Measurements from ENCODE around the gene AKR7A3. TPM values are rescaled to one million over a fixed set of nuclear protein-coding genes. Genes with fewer than 3 reads are reported as not detected.

AKR7A3 gene
- total RNA-seq, 1 donor from 2014 or later: 0.20 TPM

DNA sequence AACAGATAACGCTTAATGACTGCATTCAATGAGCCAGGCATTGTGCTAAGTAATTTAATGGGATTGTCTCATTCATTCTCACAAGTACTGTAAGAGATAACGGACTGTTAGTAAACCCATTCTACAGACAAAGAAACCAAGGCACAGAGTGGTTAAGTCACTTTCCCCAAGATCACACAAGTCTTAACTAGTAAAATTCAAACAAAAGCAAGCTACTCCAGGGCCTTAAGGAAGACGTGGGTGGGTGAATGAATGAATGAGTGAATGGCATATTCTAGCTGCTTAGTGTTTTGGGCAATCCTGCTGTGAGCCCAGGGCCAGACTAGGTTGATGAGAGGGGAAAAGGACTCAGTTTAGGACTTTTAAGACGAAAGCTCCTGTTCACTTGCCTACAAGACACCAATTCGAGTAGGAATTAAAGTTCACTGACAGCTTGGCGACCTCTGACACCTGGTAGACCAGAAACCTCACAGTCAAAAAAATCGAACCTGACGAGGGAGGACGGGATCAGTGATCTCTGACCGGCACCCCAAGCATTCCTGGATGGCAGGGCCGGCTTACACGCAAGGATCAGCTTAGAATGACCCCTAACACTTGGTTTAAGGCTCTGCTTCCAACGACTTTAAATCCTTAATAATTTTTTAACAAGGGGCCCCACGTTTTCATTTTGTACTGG is 37.8 kb downstream of the AKR7A3 start:
- peak overlapping the region; percentile 97 for H3K27ac Mint-ChIP-seq (ENCODE audit: unreplicated experiment)
- H3K9ac ChIP-seq (ENCODE audit: low read length): peak overlapping the region; percentile 96
- H3K27me3 ChIP-seq (ENCODE audit: insufficient read depth, low read length): no peaks in the 10 kb centered on the region
- peaks cover 6% of the 10 kb centered on the region for H3K36me3 Mint-ChIP-seq (ENCODE audit: low read depth, unreplicated experiment)
- H3K27me3 Mint-ChIP-seq (ENCODE audit: low read depth, unreplicated experiment): no peaks in the 10 kb centered on the region
- peaks cover 24% of the 10 kb centered on the region for H3K4me1 ChIP-seq (ENCODE audit: insufficient read depth, low read length)
- TF ChIP-seq CTCF (IDR thresholded peaks at IDR 0.05; ENCODE audit: insufficient read depth, low read depth, low read length): no peak
- TF ChIP-seq EZH2 (IDR thresholded peaks at IDR 0.05; ENCODE audit: insufficient read depth, low read length): no peak
- H3K27ac ChIP-seq (ENCODE audit: low read depth, low read length): peak overlapping the region; percentile 97
- H3K4me1 Mint-ChIP-seq (ENCODE audit: low read depth, unreplicated experiment): peaks cover 19% of the 10 kb centered on the region
- FAIRE-seq: no peak
- H3K9me3 Mint-ChIP-seq (ENCODE audit: unreplicated experiment): no peaks in the 10 kb centered on the region
- peaks cover 5% of the 10 kb centered on the region for H3K36me3 ChIP-seq (ENCODE audit: insufficient read depth, low read length)
- H4K20me1 ChIP-seq (ENCODE audit: insufficient read depth, low read length): peaks cover 45% of the 10 kb centered on the region
- no peak for DNase-seq (ENCODE audit: low read depth)
- peak overlapping the region; percentile 90 for H3K4me2 ChIP-seq (ENCODE audit: low read length)
- H3K9me3 ChIP-seq (ENCODE audit: insufficient read depth, low read depth, low read length): no peaks in the 10 kb centered on the region
- H2AFZ ChIP-seq (ENCODE audit: low read depth, low read length): peak overlapping the region; percentile 93
- peaks cover 99% of the 10 kb centered on the region for H3K79me2 ChIP-seq (ENCODE audit: insufficient read depth, low read length)
- H3K4me3 Mint-ChIP-seq (ENCODE audit: unreplicated experiment): peak overlapping the region; percentile 97
- peak overlapping the region; percentile 99 for H3K4me3 ChIP-seq (ENCODE audit: insufficient read depth, low read depth, low read length)

- TF ChIP-seq CTCF (IDR thresholded peaks at IDR 0.05; ENCODE audit: insufficient read depth, low read depth, low read length) (peak; percentile 94), EZH2 (IDR thresholded peaks at IDR 0.05; ENCODE audit: insufficient read depth, low read length) (no peak)
- Histone ChIP-seq H3K36me3 (ENCODE audit: insufficient read depth, low read length) (peaks cover 63% of the 10 kb centered on the region), H3K27ac (ENCODE audit: low read depth, low read length) (no peak overlapping the region), H4K20me1 (ENCODE audit: insufficient read depth, low read length) (peaks cover 20% of the 10 kb centered on the region), H3K4me1 (ENCODE audit: insufficient read depth, low read length) (no peaks in the 10 kb centered on the region), H3K9me3 (ENCODE audit: insufficient read depth, low read depth, low read length) (no peaks in the 10 kb centered on the region), H2AFZ (ENCODE audit: low read depth, low read length) (no peak overlapping the region), H3K9ac (ENCODE audit: low read length) (peak overlapping the region; percentile 39), H3K27me3 (ENCODE audit: insufficient read depth, low read length) (no peaks in the 10 kb centered on the region), H3K79me2 (ENCODE audit: insufficient read depth, low read length) (peaks cover 3% of the 10 kb centered on the region), H3K4me3 (ENCODE audit: insufficient read depth, low read depth, low read length) (no peak overlapping the region), H3K4me2 (ENCODE audit: low read length) (no peak overlapping the region)
- Mint-ChIP-seq H3K4me3 (ENCODE audit: unreplicated experiment) (no peak overlapping the region), H3K36me3 (ENCODE audit: low read depth, unreplicated experiment) (peaks cover 42% of the 10 kb centered on the region), H3K27ac (ENCODE audit: unreplicated experiment) (no peak overlapping the region), H3K27me3 (ENCODE audit: low read depth, unreplicated experiment) (no peaks in the 10 kb centered on the region), H3K4me1 (ENCODE audit: low read depth, unreplicated experiment) (no peaks in the 10 kb centered on the region), H3K9me3 (ENCODE audit: unreplicated experiment) (no peaks in the 10 kb centered on the region)
- DNase-seq (ENCODE audit: low read depth): no peak
- FAIRE-seq: no peak
Observed at GRCh38 chr1:19240673-19241538, 47.7 kb downstream of the AKR7A3 start.

Measured in astrocyte (in vitro differentiated cells and primary cell).